VCaP (cell line): ENCODE measurements around the gene TSC22D1.

ENCODE experiments used
- H3K27ac ChIP-seq: fragments of 450-650 bp; 2 replicates; pipeline ENCODE4 v1.5.1; 2017
- TF ChIP-seq, protein P1 (sequence below): fragments of 450-650 bp; conservative IDR thresholded peaks from 2 replicates; pipeline ENCODE4 v1.5.1; 2017; ENCODE audit warnings: mild to moderate bottlenecking, moderate library complexity

The TSC22D1 gene

DNA sequence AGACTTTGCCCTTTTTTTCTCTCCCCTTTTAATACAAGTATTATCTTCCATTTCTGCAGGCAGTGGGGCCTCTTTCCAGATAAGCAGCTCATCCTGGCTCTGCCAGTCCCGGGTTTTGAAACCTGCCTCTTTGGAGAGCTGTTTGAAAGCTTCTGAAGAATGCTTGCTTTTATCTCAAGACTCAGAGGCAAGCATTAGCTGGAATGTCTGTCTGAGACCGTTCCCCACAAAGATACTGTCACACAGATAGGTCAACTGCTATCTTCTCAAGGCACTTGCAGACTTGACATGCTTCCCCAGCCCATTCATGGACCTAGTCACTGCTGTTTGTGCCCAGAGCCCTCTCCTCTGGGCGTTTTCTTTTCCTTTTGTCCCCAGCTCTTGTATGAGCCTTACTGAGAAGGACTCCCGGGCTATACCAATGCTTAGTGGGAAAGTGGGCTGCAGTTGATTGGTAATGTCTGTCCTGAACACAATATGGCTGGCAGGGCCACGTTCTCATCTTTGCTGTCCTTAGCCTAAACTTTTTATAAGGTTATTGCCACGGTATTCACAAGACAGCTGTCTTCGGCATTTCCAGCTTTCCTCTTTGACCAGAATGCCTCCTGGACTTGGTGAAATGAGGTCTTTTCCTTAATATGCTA, 189.1 kb downstream of the TSC22D1 start:
- TF ChIP-seq, protein P1, sequence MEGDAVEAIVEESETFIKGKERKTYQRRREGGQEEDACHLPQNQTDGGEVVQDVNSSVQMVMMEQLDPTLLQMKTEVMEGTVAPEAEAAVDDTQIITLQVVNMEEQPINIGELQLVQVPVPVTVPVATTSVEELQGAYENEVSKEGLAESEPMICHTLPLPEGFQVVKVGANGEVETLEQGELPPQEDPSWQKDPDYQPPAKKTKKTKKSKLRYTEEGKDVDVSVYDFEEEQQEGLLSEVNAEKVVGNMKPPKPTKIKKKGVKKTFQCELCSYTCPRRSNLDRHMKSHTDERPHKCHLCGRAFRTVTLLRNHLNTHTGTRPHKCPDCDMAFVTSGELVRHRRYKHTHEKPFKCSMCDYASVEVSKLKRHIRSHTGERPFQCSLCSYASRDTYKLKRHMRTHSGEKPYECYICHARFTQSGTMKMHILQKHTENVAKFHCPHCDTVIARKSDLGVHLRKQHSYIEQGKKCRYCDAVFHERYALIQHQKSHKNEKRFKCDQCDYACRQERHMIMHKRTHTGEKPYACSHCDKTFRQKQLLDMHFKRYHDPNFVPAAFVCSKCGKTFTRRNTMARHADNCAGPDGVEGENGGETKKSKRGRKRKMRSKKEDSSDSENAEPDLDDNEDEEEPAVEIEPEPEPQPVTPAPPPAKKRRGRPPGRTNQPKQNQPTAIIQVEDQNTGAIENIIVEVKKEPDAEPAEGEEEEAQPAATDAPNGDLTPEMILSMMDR = no peak
- H3K27ac ChIP-seq = no peak overlapping the region

DNA sequence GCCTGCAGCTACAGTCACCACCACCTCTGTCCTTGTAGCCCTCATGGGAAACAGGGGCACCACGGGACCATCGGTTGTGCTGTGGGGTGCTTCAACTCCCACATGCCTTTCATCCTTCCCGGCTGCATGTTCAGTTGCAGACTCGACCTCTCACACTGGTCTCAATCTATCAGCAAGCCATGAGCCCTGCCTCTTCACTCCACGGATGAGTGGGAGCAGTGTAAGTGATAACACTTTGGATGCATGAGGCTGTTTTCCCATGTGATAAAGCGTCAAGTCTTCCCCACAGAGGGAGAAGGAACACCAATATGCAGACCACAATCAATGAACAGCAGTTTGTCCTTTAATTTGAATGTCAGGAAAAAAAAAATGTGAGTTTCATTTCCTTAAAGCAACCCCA, 190.3 kb downstream of the TSC22D1 start:
- H3K27ac ChIP-seq = no peak overlapping the region

GRCh38 chr13:44385401-44385800, 190.7 kb downstream of the TSC22D1 start:
- H3K27ac ChIP-seq = no peak overlapping the region
- TF ChIP-seq, protein P1 = no peak

More for the DNA sequence above, 190.3 kb downstream of the TSC22D1 start:
- TF ChIP-seq, protein P1 = no peak

DNA sequence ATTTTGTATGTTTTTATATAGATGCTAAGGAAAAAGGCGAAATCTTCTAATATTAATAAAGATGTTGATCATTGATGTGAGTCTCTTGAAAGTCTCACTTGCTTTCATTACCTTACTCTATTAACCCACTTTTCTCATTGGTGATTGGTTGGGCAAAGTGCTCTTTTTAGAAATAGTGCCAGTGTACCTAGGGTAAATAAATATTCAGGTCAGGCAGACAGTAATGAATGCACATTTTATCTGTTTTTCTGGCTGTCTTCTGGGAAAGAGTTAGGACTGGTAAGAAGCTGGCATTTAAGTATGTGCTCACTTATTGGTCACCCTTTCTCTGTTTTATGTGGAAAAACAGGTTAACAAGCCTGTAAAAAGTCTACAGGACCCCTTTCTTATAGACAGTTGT, 191.4 kb downstream of the TSC22D1 start:
- no peak overlapping the region for H3K27ac ChIP-seq
- TF ChIP-seq, protein P1 = no peak

DNA sequence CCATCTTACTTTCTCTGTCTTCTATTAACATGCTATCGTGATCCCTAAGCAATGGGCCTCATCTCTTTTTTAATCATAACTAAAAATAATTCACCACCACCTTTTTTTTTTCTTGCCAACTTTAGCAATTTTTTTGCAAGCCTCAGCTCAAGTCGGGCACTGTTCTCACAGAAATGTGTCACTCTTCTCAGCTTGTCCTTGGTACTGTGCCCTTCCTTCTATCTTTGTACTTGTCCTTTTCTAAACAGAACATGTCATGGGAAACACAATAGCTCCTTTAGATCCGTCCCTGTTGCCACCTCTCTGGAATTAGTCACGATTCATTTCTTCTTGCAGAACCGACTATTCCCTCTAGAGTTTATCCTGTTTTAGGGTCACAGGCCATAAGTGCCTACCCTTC, 192.2 kb downstream of the TSC22D1 start:
- TF ChIP-seq, protein P1 = no peak
- H3K27ac ChIP-seq = no peak overlapping the region

DNA sequence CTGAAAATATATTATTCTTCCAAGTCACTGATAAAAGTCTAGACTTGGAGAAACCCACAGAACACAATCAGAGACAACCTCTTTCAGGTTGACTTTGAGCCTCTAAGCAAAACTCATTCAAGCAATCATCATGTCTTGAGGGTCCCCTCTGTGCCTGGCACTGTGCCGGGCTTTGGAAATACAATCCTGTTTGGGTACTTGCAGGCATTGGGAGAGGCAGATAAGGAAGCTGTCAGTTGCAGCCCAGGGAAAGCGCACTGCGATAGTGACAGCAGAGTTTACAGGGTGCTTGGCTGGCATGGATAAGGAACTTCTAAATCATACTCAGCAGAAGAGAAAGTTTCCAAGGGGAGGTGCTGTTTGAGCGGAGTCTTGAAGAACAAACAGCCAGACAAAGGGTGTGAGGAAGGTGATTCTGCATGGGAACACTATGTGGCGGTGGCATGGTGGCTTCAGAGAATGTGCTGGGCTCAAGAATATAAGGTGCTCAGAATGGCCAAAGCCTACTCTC, 193.4 kb downstream of the TSC22D1 start:
- no peak overlapping the region for H3K27ac ChIP-seq
- TF ChIP-seq, protein P1 = no peak
